Measurements from ENCODE around the gene DAB2IP. TPM values are rescaled to one million over a fixed set of nuclear protein-coding genes. Genes with fewer than 3 reads are reported as not detected.

DAB2IP gene
- 10 to 100 TPM; 19.2 to 45.4 (median 34.8) TPM for total RNA-seq

DNA sequence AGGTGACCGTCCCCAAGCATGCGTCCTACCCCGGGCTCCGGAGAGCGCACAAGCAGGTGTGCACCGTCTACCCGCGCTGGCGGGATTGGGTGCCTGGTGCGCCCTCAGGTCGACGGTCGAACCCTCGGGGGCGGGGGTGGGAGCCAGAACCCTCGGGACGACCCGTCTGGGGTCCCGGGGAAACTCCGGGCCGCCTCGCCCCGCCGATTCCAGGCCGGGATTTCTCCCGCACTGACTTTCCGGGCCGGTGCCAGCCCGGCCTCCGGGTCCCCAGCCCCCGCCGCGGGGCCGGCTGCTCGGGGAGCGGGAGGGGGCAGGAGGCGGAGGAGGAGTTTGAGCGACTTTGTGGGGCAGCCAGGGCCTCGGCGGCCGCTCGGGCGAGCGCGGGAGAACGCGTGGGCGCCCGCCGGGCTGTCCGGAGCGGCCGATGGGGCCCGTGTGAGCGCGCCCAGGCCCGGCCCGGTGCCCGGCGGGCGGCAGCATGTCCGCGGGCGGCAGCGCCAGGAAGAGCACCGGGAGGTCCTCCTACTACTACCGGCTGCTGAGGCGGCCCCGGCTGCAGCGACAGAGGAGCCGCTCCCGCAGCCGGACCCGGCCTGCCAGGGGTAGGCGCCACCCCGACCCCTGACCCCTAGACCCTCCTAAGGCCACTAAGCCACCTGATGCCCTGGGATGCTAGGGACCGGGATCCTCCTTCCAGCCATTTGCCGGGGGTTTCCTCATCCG is at the start of gene DAB2IP:
TSS of gene DAB2IP (plus strand) at position 340 of the 726 bp plus-strand sequence. CDS start at position 482, 142 bp downstream.
- peak; percentile 76 for ATAC-seq (ENCODE audit: low FRiP score)

GRCh38 chr9:121603028-121603427 is 48.4 kb upstream of the DAB2IP start:
- ATAC-seq (ENCODE audit: low FRiP score) (no peak), DNase-seq (ENCODE audit: low spot score) (no peak)
- TF ChIP-seq, protein P1, sequence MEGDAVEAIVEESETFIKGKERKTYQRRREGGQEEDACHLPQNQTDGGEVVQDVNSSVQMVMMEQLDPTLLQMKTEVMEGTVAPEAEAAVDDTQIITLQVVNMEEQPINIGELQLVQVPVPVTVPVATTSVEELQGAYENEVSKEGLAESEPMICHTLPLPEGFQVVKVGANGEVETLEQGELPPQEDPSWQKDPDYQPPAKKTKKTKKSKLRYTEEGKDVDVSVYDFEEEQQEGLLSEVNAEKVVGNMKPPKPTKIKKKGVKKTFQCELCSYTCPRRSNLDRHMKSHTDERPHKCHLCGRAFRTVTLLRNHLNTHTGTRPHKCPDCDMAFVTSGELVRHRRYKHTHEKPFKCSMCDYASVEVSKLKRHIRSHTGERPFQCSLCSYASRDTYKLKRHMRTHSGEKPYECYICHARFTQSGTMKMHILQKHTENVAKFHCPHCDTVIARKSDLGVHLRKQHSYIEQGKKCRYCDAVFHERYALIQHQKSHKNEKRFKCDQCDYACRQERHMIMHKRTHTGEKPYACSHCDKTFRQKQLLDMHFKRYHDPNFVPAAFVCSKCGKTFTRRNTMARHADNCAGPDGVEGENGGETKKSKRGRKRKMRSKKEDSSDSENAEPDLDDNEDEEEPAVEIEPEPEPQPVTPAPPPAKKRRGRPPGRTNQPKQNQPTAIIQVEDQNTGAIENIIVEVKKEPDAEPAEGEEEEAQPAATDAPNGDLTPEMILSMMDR (IDR thresholded peaks at IDR 0.05), result no peak

More for the DNA sequence above, at the start of gene DAB2IP:
- TF ChIP-seq, protein P1 (IDR thresholded peaks at IDR 0.05), result no peak
- DNase-seq (ENCODE audit: low spot score), result no peak

DNA sequence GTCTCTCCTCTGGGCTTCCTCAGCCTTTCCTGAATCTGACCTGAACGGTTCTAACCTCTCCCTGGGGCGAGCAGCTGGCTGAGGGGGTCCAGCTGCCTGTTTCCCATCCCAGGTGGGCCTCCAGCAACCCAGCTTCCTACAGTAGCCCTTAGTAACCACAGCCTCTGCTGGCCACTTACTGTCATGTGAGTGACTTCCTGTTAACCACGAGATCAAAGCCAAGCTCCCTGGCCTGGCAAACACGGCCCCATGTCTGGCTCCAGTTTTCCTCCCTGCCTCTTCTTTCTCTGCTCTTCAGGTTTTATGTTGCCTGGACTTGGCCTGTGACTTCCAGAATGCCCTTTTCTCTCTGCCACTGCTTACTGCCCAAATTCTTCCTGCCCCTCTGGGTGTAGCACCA is 47.2 kb upstream of the DAB2IP start:
- ATAC-seq (ENCODE audit: low FRiP score) (no peak), DNase-seq (ENCODE audit: low spot score) (no peak)
- TF ChIP-seq, protein P1 (IDR thresholded peaks at IDR 0.05), result no peak

DNA sequence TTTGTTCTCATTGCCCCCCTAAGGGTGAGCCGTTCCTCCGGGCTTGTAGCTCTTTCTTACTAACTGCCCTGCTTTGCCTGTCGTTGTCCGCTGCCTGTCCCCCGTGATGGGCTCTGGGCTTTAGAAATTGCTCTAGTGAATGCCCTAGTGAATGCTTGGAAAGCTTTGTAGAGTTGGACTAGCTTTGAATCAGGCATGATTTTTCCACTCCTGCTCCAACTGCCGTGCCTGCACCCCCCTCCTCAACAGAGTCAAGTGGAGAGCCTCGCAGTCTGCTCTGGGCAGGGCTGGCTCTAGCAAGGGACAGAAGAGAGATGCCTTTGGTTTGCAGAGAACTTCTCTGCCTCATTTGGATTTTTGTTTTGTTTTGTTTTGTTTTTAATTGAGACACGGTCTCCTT is 46.8 kb upstream of the DAB2IP start:
- DNase-seq (ENCODE audit: low spot score) (no peak), ATAC-seq (ENCODE audit: low FRiP score) (no peak)
- TF ChIP-seq, protein P1 (IDR thresholded peaks at IDR 0.05), result no peak

GRCh38 chr9:121607434-121608167 is 43.8 kb upstream of the DAB2IP start:
- TF ChIP-seq, protein P1 (IDR thresholded peaks at IDR 0.05), result no peak
- DNase-seq (ENCODE audit: low spot score) (no peak), ATAC-seq (ENCODE audit: low FRiP score) (no peak)

GRCh38 chr9:121608168-121608853 is 43.1 kb upstream of the DAB2IP start:
- TF ChIP-seq, protein P1 (IDR thresholded peaks at IDR 0.05), result no peak
- ATAC-seq (ENCODE audit: low FRiP score), result no peak
- DNase-seq (ENCODE audit: low spot score), result no peak

All from omental fat pad (tissue), 4 donors.